Fibroblast of skin of abdomen (primary cell): Measurements from ENCODE around the gene ABLIM1.

Experiments
- DNase-seq: peaks from one replicate; pipeline ENCODE4 v3.0.0-alpha.2; 2013

The ABLIM1 gene

DNA sequence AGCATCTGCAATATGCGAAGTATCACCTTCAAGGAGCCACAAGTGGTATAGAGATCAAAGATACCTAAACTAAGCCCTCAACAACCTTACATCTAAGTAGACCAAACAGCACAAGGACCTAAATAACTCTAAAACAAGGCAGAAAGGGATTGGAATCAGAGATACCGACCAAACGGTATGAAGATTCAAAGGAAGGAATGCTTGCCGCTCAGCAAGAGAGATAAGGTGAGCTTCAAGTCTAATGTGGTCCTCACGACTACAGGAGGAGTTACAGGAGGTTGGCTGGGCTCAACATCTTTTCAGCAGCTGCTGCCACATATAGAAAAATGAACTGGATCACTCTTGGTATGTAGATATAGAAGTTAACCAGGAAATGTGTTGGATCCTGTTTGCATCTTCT is 11.6 kb downstream of the ABLIM1 start:
- DNase-seq = no peak

GRCh38 chr10:114645706-114646105 is 12.4 kb downstream of the ABLIM1 start:
- no peak for DNase-seq

- no peak for DNase-seq
Observed at GRCh38 chr10:114643158-114643557, 14.9 kb downstream of the ABLIM1 start.

DNA sequence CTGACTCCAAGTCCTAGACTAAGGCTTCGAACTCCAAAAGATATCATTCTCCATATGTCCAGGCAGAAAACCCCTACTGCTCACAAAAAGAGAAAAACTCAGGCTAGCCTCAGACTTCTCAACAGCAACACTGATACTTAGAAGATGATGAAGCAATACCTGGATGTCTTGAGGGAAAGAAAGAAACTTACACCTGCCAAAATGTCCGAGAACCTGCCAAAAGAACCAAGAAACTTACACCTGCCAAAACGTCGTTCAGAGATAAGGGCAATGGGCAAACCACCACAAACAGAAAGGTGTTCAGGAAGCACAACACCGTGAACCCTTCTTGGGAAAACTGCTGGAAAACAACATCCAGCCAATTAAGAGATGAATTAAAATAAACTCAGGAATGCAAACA is 15.3 kb downstream of the ABLIM1 start:
- DNase-seq = no peak

- peak; percentile 98 for DNase-seq
Observed at GRCh38 chr10:114638821-114639625, 19.1 kb downstream of the ABLIM1 start.

DNA sequence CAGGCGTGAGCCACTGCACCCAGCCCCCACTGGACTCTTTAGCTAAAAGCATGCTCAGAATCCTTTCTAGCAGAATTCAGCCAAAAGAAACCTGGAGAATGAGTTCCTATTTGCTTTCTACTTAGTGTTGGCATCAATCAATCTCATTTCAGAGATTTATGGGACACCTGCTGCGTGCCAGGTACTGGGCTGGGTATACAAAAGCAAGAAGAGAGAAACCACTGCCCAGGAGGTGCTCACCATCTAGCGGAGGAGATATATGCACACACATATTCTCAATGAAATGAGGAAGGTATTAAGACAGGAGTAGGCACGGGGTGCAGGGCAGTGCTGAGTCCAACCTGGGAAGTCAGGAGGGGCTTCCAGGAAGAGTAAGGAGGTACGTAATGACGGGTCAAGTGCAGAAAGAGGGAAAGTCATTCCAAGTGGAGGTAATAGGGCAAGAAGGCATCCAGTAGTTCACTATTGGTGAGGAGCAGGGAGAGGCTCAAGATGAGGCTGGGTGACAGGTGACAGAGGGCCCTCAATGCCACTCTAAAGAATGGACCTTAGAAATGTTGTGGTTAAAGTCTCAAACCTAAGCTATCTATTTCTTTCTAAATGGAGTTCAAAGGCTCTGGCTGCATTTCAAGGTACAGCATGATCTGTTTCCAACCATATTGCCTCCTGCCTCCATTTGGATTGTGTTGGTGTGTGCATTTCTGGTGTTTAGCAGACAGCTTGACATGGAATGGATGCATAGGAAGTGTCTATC is 22.1 kb downstream of the ABLIM1 start:
- no peak for DNase-seq

- DNase-seq = no peak
Observed at GRCh38 chr10:114635101-114635500, 23.0 kb downstream of the ABLIM1 start.

- peak; percentile 91 for DNase-seq
Observed at GRCh38 chr10:114634609-114634979, 23.5 kb downstream of the ABLIM1 start.

DNA sequence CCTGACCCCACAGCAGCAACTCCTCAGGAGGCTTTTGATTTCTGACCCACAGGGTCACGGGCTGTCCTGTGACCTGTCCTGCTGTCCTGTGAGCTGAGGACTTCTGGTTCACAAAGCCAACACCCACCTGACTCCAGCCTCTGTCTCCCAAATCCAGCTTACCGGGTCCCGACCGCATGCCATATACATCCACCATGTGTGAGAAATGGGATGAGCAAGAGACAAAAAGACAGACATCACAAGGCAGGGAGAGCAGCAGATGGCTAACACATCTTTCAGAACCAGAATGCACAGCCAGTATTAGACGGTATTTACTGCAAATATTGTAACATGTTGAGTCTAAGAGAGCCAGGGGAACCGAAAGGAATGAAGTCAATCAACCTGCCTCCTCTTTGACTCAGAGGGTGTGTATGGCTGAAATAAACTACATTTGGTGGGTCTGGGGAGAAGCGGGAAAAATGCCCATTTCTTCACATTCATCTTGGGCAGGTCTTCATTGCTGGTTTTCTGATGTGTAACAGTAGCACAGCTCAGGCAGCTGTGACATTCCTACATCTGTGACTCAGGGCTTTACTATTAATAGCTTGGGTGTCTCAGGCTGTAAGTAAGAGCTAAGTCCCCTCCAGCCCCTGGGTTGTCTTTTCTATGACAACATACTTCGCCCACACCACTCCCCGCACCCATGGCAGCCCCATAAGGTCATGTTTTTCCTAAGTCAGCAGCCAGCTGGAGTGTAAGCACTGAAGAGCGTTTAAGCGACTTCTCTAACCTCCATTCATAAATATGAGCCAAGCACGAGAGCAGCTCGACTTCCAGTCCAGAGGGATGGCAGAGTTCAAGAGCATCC is 25.0 kb downstream of the ABLIM1 start:
- DNase-seq = peak; percentile 96

- DNase-seq = no peak
Observed at GRCh38 chr10:114631666-114632417, 26.2 kb downstream of the ABLIM1 start.

- no peak for DNase-seq
Observed at GRCh38 chr10:114631090-114631665, 26.9 kb downstream of the ABLIM1 start.

- peak; percentile 75 for DNase-seq
Observed at GRCh38 chr10:114629824-114630730, 28.0 kb downstream of the ABLIM1 start.

- no peak for DNase-seq
Observed at GRCh38 chr10:114629083-114629823, 28.8 kb downstream of the ABLIM1 start.

DNA sequence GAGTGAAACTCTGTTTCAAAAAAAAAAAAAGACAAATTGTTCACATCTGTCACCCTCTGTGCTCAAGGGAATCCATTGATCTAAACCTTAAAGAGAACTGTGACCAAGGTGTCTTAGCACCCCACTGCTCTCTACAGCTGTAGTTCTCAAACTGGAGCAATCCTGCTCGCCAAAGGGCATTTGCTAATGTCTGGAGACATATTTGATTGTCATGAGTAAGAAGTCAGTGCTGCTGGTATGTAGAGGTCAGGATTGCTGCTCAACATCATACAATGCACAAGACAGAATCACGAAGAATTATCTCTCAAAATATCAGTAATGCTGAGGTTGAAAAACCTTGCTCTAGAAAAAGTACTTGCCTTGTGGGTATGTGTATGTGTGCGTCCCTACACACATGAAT is 30.0 kb downstream of the ABLIM1 start:
- no peak for DNase-seq

DNA sequence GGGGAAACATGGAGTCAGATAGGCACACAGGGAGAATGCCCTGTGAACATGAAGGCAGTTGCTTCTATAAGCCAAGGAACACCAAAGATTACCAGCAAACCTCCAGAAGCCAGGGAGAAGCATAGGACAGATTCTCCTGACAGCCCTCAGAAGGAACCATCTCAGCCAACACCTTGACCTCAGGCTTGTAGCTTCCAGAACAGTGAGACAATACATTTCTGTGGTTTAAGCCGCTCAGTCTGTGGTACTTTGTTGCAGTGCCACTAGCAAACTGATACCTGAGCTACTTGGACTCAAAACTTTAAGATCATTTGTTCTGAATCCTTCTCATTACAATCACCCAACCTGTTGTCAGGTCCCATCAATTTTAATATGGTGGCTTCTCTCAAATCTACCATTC is 31.2 kb downstream of the ABLIM1 start:
- DNase-seq = no peak

DNA sequence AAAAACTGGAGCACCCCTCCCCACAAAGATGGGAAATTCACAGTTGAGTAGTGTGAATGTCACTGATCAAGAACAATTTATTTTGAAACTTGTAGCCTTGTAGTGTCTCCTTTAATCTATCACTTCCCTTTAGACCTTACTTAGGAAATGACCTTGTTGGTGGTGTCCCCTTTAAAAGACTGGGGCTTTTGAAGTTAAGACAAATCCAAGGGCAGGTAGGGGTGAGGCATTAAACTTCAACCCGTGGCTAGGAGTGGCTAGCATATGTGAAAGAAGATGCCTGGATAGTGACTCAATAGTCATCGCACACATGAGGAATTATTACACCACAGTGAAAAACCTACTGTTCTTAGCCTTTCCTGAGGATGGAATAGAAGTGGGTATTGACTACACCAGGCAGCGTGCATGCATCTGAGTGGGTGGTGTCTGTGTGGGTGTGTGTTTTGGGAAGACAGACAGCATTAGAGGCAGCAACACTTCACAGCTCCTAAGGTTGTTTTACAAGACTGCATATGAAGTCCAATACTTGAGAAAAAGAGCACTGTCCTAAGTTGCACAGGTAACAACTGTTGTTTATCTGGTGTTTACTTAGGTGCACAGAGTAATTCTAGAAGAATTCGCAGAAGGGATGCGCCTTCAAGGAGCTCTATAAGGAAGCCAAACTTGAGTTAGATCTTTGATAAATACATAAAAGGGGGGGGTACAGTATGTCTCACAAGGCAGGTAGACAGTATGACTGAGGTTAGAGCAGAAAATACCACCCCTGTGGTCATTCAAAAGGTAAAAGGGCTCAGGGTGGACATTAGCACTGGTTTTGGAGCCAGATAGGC is 32.9 kb downstream of the ABLIM1 start:
- peak; percentile 30 for DNase-seq

DNA sequence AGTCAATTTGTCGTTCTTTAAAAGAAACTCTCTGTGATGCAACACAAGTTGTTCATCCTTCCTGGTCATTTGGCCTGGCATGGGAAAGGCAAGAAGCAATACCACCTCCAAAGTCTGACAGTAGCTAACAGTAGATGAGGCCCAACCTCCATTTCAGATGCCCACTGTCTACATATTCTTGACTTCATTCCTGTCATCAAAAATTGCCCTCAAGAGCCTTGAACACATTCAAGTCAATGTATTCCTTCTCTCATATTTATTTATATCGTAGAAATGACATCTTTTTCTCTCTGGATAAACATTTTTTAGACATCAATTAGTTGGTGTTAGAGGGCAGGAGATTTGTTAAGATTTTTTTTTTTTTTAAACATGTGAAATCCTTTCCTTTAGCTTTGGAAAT is 33.7 kb downstream of the ABLIM1 start:
- DNase-seq = no peak

GRCh38 chr10:114623661-114624294 is 34.3 kb downstream of the ABLIM1 start:
- DNase-seq = peak; percentile 86

DNA sequence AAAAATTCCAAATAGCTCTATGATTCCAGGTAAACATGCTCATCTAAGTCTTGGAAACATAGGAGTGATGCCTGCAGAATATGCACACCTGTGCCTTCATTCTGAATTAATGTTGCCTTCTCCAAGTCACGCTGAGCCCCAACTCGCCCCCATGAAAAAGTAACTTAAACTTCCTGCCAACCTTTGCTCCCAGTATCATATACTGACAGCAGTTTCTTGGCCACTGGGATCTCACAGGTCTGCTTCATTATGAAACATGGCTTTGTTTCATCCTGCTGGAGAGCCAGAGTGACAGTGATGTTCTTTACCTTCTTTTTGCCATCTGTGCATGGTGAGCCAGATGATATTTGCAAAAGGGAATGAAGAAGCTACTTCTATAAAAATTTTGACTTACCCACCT is 34.9 kb downstream of the ABLIM1 start:
- DNase-seq = no peak
